Ovary (tissue), 9 donors: ENCODE results near the gene ARPC5L. TPM values are rescaled to one million over a fixed set of nuclear protein-coding genes. Genes with fewer than 3 reads are reported as not detected.

ENCODE experiments used
- DNase-seq, 5 donors: peaks; one replicate each; pipeline ENCODE4 v3.0.0-alpha.2; 2019 to 2020
- H3K27ac ChIP-seq, 2 donors: fragments of 200-600 bp; one replicate each; pipeline versions ENCODE4 v1.5.1 to v1.8.0; 2019 to 2022
- H3K27me3 ChIP-seq: fragments of 200-600 bp; one replicate; pipeline ENCODE4 v1.8.0; 2022
- H3K36me3 ChIP-seq: fragments of 200-600 bp; sonication (generic); one replicate; pipeline ENCODE4 v1.5.1; 2019
- H3K4me1 ChIP-seq: one replicate; pipeline ENCODE4 v1.8.1; 2013; ENCODE audit warnings: mild to moderate bottlenecking, moderate library complexity; ENCODE audit not compliant: insufficient read depth
- H3K4me3 ChIP-seq: fragments of 200-600 bp; sonication (generic); one replicate; pipeline ENCODE4 v1.5.1; 2017
- H3K9me3 ChIP-seq, 2 donors: fragments of 200-600 bp in 1 of 2; sonication (generic) in 1 of 2; one replicate each; pipeline versions ENCODE4 v1.5.1 to v1.8.1; 2013 to 2019; ENCODE audit warnings: mild to moderate bottlenecking in 1 of 2, moderate library complexity in 1 of 2
- CTCF ChIP-seq, 3 donors: fragments of 450-650 bp in 2 of 3; fragments of 200-600 bp in 1 of 3; IDR thresholded peaks; one replicate each; pipeline versions ENCODE4 v1.5.1 to v1.8.0; 2016 to 2022; ENCODE audit warnings: antibody characterized with exemption in 3 of 3, mild to moderate bottlenecking in 1 of 3
- EP300 ChIP-seq: sonication (generic); formaldehyde crosslinking; IDR thresholded peaks from one replicate; pipeline ENCODE4 v1.6.1; 2017; ENCODE audit warnings: antibody characterized with exemption
- POLR2A ChIP-seq: fragments of 450-650 bp; IDR thresholded peaks from one replicate; pipeline ENCODE4 v1.6.1; 2017; ENCODE audit warnings: antibody characterized with exemption, mild to moderate bottlenecking, moderate library complexity
- WGBS, 3 donors: extraction: QIAGEN DNeasy Blood & Tissue Kit in 1 of 3; methylation state at CpG; one replicate each; pipeline versions ENCODE4 v1.1.5 to v1.1.7; 2013 to 2017; 5-methylcytosine and 5-hydroxymethylcytosine counted together
- intact Hi-C, 4 donors: fragments of 100-400 bp; cut with DNase I; formaldehyde crosslinking; loops; one replicate each; pipeline versions ENCODE4 v1.11.0 to v1.15.1; 2022 to 2023
- polyA plus RNA-seq, 2 donors: library from polyadenylated mRNA; stranded (reverse); fragments of 200-250 nt in 1 of 2; fragments of 350-450 nt in 1 of 2; fragmentation: Illumina TruSeq in 1 of 2; extraction: RNeasy Lipid Tissue Mini Kit (QIAGEN cat#74804) in 1 of 2; gene quantifications; one replicate each; pipeline ENCODE4 v1.2.3, GENCODE V29; 2013 to 2014
- total RNA-seq, 7 donors: library from RNA; depleted of rRNA in 2 of 7; stranded (reverse); fragments of >200 nt in 2 of 7; fragmentation: NEBNext Ultra II Directional in 3 of 7; extraction: Animal tissue kit (Norgen Biotek cat#: 25700) in 3 of 7; gene quantifications; one replicate each; pipeline versions ENCODE4 v1.1.0 to v1.2.4, GENCODE V29; 2016 to 2023
- donor health status: DM: no; HTN: no; CAD: no; lungs with moderate emphysema.
- donor health status: DM: no; HTN: no; CAD: no.
- donor health status: Bipolar disorder and iron deficiency.
- donor health status: DM: yes; HTN: yes; CAD: no.
- donor health status: DM: no; HTN: no; CAD: no.
- donor health status: DM: yes; HTN: yes; CAD: no.

The ARPC5L gene
- total and polyA plus RNA-seq, 9 donors = 8.5 to 27.0 (median 16.6) TPM

- Histone ChIP-seq H3K9me3 (no peaks in the 10 kb centered on the region), H3K27me3 (no peaks in the 10 kb centered on the region), H3K27ac (no peak overlapping the region), H3K4me1 (no peaks in the 10 kb centered on the region), H3K36me3 (no peaks in the 10 kb centered on the region), H3K4me3 (no peak overlapping the region)
- intact Hi-C loops = no loop called here
- DNase-seq = no peak
- TF ChIP-seq POLR2A = no peak
- TF ChIP-seq EP300 = no peak
- no peak for TF ChIP-seq CTCF (IDR thresholded peaks at IDR 0.05)
- WGBS, 3 donors = 79 to 89% (median 87%) methylated on average over 5 of the region's 5 CpGs
These were observed 47.8 kb upstream of the ARPC5L start for GRCh38 chr9:124814164-124814535.

DNA sequence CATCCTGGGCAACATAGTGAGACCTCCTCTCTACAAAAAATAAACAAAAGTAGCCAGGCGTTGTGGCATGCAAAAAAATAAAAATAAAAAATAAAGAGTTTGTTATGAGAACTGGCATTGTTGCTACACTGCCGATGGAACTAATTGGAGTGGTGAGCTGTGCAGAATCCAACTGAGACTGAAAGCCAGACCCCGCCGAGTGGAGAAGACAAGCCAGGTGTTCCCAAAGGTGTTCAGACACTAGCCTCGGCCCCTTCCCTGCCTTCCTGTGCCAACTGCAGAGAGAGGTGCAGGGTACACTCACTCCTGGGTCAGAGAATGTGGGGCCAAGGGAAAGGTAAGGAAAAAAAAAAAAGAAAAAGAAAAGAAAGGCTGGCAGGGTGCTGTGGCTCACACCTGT, 46.3 kb upstream of the ARPC5L start:
- intact Hi-C loops = no loop called here

DNA sequence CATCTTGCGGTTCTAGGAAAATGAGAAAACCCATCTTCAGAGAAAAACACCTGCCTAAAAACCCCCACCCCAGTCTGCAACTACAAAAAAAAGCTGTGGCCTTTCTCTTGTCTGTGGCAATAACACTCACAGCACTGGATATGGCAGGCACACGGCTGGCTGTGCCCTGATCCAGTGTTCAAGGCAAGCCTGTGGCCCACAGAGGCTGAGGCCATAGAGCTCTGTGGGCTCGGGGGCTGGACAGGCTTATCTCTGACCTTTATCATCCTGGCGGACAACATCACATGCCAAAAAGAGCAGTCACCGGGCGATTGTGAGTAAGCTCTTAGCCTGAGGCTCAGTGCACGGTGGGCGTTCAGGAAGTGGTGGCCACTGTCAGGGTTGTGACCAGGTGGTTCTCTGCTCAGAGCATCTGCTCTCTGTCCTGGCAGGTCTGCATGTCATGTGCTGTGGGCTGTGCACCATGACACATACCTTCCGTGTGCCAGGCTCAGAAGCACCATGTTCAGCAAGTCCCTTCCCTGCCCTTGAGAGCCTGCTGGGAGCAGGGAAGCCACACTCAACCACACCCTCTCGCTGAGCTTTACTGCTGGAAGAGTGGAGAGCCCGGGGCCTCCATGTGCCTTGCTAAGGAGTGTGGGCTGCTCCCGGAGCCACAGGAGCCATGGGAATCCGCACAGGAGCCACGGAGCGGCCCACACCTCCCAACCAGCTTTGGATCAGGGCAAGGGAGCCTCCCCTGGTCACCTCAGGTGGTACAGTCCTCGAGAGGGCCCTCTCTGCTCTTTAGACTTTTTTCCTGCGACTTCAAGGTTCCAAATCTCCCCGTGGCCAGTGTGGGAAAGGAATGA, 43.3 kb upstream of the ARPC5L start:
- H3K4me3 ChIP-seq = no peak overlapping the region
- H3K27me3 ChIP-seq = no peaks in the 10 kb centered on the region
- H3K36me3 ChIP-seq = no peaks in the 10 kb centered on the region
- H3K4me1 ChIP-seq = no peaks in the 10 kb centered on the region
- no peak overlapping the region for H3K27ac ChIP-seq
- 58 to 76% (median 66%) methylated on average over 18 of the region's 18 CpGs for WGBS, 3 donors
- intact Hi-C loops = no loop called here
- no peak for DNase-seq
- TF ChIP-seq CTCF (IDR thresholded peaks at IDR 0.05) (no peak), POLR2A (no peak), EP300 (no peak)
- no peaks in the 10 kb centered on the region for H3K9me3 ChIP-seq

More for the DNA sequence above, 46.3 kb upstream of the ARPC5L start:
- H3K36me3 ChIP-seq = no peaks in the 10 kb centered on the region
- H3K27me3 ChIP-seq = no peaks in the 10 kb centered on the region
- 77 to 89% (median 85%) methylated on average over 5 of the region's 5 CpGs for WGBS, 3 donors
- DNase-seq = no peak
- no peak overlapping the region for H3K27ac ChIP-seq
- H3K4me3 ChIP-seq = no peak overlapping the region
- TF ChIP-seq POLR2A (no peak), CTCF (IDR thresholded peaks at IDR 0.05) (no peak), EP300 (no peak)
- H3K4me1 ChIP-seq = no peaks in the 10 kb centered on the region
- no peaks in the 10 kb centered on the region for H3K9me3 ChIP-seq

- Histone ChIP-seq H3K9me3 (no peaks in the 10 kb centered on the region), H3K27ac (no peak overlapping the region), H3K27me3 (no peaks in the 10 kb centered on the region), H3K4me1 (no peaks in the 10 kb centered on the region), H3K4me3 (no peak overlapping the region), H3K36me3 (no peaks in the 10 kb centered on the region)
- intact Hi-C loops = no loop called here
- WGBS, 3 donors = 58 to 74% (median 69%) methylated on average over 12 of the region's 12 CpGs
- TF ChIP-seq CTCF (IDR thresholded peaks at IDR 0.05) (no peak), EP300 (no peak), POLR2A (no peak)
- no peak for DNase-seq
These were observed 41.0 kb upstream of the ARPC5L start for GRCh38 chr9:124820698-124821623.
